HG02759 (cell line): ENCODE measurements around the gene MYMX.

Experiments
- ATAC-seq: cut with Tn5 transposase; IDR thresholded peaks from one replicate; pipeline ENCODE4 v1.9.1; 2021; ENCODE audit warnings: mild to moderate bottlenecking, moderate library complexity; ENCODE audit not compliant: unreplicated experiment

Gene MYMX

GRCh38 chr6:44262467-44263353, 46.0 kb downstream of the MYMX start:
- ATAC-seq = no peak

DNA sequence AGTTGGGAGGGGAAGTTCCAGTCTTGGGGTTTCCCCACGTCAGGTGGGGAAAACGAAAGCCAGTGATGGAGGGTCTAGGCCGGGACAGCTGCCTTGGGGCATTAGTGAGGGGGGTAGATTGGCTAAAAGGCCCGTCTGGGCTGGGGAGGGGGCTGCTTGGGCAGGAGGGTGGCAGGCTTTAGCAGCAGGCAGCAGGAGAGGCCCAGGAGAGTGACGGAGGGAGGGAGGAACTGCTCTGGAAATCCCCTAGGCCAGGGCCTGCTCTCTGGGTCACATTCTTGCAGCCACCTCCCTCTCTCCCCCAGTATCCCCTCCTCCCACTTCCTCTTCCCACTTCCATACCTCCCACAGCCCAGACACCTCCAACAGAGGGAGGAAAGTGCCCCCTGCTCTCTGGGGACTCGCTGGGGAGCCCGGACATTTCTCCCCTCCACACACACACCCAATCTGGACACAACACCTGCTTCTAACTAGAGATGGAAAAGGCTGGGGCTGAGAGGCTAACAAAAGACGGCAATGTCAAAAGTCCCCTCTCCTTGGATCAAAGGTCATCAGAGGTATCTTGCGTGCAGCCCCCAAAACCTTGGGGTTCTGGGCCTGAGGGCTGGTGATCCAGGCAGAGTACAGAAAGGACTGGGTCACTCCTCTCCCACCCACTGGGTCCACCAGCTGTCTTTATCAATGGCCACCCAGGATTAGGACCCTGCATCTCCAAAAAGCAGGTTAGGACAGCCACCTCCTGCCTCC, 46.8 kb downstream of the MYMX start:
- ATAC-seq = no peak

DNA sequence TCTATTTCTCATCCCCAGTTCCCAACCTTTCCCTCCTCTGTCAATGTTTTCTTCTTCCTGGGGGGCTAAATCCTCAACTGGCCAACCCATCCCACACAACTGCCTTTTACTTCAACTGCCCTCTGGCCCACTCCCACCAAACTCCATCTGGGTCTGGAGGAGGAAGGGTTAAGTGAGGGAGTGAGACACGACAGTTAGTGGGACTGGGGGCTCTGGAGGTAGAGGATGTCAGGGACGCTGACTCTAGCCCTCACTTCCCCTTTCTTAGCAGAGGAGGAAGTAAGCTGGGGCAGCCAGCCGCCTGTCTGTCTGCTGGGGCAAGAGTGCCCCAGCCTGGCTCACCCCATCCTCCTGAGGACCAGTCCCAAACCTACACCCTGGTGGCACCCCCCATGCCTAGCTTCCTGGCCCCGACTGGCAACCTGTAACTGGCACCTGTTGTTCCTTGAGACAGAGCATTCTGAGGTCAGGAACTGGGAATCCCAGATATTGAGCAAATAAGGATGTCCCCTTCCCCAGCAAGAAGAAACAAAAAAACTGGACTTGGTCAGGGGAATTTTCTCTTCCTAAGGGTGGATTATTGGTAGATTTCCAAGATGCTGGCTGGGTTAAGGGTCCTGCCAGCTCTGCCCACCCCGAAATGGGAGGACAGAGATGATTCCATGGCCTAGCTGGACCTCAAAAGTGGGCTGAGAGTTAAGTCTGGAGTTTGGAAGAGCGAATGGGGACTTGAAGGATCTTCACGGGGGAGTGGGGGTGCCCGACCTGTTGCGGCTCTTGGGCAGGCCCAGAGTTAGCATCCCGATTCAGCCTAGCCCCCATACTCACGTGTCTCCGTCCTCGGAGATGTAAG, 47.7 kb downstream of the MYMX start:
- peak; percentile 21 for ATAC-seq

- ATAC-seq = peak; percentile 44
Measured at GRCh38 chr6:44265007-44265721, 48.4 kb downstream of the MYMX start, which contains the start of gene NFKBIE. TSS of gene NFKBIE (minus strand) at chr6:44265551. CDS start at chr6:44265346, 205 bp downstream.

- no peak for ATAC-seq
Measured at GRCh38 chr6:44265722-44266233, 49.1 kb downstream of the MYMX start.

- ATAC-seq = no peak
Measured at GRCh38 chr6:44266347-44266746, 49.6 kb downstream of the MYMX start.

DNA sequence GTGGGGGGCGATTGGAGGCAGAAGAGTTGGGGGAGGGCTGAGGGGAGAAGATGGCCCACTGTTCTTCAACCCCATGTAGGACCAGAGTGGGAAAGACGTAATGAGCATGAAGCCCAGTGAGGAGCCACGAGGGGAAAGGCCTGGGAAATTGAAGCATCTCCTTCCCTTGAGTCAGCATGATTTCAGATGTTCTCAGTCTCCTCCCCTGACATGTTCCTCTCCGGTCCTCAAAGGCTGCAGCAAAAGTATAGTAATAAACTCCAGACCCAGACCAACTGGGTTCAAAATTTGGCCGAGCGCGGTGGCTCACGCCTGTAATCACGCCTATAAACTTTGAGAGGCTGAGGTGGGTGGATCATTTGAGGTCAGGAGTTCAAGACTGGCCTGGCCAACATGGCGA, 50.5 kb downstream of the MYMX start:
- ATAC-seq = no peak
